ENCODE results near the gene EXOSC10.
"Not testable (repeated sequence)": the region's sequence is repeated elsewhere in the genome, so short reads cannot be mapped to it uniquely, and the experiment has no call there.

Gene EXOSC10

DNA sequence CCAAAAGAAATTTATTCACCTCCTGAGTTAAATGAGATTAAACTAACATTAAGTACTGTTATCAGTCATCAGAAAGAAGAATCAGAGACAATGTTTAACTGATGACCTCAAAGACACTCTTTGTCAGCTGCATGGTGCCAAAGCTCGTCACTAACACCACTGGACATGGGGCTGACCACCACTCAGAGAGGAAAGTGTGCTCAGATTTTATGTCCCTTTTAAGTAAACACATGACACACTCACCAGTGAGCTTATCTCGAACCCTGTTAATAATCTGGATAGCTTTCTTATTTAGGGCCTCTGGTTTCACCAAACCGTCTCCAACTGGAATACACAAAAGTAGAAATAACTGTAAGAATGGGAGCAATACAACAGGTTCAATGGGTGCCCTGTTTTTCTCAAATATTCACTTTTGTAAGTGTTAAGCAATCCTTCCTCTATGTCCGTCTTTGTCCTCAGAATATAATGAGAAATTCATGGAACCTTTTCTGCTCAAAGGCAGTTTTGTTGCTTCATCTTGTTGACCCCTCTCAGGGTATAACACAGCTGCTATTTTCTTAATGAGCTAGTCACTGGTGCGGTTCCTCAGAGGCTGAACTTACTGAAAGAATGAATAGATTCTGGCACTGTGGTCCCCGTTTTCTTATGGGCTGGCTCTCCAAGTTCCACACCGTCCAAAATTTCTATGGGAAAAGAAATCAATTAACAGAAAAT, 9.5 kb upstream of the EXOSC10 start:
- DNase-seq (ENCODE audit: low read depth): no peak

DNA sequence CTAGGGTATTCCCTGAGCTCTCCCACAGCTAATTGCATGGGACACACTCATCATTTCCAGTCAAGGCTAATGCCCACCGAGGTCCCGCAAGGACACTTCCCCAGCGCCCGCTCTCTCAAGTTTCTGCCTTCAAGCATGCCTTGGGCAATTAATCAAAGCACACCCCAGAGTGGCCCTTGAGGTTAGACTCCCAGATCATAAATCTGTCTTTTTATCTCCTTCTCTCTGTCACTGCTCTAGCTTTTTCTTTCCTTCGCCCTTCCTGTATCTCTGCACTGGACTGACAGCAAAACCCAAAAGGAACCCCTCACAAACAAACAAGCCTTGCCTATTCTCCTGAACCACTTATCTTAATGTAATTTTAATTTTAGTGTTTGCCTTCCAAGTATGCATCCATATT, 7.9 kb upstream of the EXOSC10 start:
- DNase-seq (ENCODE audit: low read depth): no peak

DNA sequence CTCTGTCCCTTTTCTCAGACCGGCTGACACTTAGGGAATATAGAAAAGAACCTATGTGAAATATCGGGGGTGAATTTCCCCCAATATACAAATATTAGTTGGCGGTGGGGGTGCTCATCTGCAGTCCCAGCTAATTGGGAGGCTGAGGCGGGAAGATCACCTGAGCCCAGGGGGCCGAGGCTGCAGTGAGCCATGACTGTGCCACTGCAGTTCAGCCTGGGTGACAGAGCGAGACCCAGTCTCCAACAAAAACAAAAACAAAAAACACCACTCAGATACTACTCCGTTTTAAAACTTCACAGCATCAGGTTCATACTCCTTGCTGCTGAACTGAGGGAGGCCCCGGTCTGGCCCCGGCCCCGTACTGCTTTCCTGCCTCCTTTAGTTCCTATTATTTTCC, 5.9 kb upstream of the EXOSC10 start:
- DNase-seq (ENCODE audit: low read depth): no peak

DNA sequence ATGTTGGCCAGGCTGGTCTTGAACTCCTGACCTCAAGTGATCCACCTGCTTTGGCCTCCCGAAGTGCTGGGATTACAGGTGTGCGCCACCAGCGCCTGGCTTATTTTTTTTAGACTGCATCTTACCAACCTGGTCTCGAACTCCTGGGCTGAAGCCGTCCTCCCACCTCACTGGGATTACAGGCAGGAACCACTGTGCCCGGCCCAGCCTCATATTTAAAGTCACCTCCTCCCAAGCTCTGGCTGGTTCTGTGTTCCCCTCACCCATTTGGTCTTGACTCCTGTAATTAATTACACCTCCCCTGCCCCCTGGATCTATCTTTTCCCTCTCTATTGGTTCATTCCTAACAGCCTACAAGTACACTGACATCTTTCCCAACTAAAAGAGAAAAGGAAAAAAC, 1.7 kb upstream of the EXOSC10 start:
- no peak for DNase-seq (ENCODE audit: low read depth)

DNA sequence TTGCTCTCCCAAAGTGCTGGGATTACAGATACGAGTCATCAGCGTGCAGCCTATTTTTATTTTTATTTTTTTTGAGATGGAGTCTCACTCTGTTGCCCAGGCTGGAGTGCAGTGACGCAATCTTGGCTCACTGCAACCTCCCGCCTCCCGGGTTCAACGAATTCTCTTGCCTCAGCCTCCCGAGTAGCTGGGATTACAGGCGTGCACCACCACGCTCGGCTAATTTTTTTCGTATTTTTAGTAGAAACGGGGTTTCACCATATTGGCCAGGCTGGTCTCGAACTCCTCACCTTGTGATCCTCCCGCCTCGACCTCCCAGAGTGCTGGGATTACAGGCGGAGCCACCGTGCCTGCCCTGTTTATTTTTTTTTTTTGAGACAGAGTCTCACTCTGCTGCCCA, 1.1 kb upstream of the EXOSC10 start:
- DNase-seq (ENCODE audit: low read depth): not testable (repeated sequence)

DNA sequence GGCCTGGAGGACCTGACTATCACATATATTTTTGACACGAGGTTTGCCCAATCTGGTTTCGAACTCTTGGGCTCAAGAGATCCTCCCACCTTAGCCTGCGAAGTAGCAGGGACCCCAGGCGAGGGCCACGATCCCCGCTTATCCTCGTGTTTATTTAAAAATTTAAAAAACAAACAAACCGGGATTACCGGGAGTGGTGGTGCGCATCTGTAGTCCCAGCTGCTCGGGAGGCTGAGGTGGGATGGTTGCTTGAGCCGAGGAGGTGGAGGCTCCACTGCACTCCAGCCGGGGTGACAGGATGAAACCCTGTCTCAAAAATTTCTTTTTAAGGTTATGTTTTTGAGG, 452 bp upstream of the EXOSC10 start:
- DNase-seq (ENCODE audit: low read depth): no peak

DNA sequence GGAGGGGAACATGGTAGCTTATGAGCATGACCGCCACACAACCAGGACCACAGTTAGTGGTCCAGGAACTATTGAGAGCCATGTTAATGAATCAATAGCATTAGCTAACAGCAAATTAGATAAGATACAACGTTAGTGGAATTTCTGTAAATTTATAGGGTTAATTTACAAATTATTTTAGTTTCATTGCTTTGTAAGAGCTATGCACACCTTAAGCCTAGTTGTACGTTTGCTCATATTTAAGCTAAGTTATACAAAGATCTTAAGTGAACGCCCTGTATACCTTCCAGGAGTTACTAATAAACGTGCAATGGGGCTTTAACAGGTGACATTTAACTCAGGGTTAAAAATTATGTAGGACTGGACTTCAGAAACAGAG, 749 bp downstream of the EXOSC10 start:
- no peak for DNase-seq (ENCODE audit: low read depth)

DNA sequence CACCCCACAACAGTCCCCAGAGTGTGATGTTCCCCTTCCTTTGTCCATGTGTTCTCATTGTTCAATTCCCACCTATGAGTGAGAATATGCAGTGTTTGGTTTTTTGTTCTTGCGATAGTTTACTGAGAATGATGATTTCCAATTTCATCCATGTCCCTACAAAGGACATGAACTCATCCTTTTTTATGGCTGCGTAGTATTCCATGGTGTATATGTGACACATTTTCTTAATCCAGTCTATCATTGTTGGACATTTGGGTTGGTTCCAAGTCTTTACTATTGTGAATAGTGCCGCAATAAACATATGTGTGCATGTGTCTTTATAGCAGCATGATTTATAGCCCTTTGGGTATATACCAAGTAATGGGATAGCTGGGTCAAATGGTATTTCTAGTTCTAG, 15.9 kb downstream of the EXOSC10 start:
- DNase-seq (ENCODE audit: low read depth): not testable (repeated sequence)

DNA sequence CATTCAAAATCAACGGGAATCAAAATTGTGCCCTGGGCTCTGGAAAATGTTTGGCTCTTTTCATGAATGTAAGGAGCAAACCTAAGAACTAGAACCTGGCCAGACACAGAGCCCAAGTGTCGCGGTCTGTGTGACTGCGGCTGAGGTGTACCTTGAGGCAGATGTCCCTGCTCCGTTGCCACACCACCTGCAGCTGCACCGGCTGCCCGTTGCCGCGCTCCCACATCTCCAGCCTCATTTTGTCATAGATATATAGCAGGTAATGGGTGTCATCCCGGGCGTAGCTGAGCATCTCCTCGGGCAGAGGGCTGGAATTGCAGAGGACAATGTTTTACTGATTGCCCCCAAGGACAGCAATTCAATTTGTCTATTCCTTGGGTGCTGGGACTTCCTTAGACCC, 18.7 kb downstream of the EXOSC10 start:
- no peak for DNase-seq (ENCODE audit: low read depth)

DNA sequence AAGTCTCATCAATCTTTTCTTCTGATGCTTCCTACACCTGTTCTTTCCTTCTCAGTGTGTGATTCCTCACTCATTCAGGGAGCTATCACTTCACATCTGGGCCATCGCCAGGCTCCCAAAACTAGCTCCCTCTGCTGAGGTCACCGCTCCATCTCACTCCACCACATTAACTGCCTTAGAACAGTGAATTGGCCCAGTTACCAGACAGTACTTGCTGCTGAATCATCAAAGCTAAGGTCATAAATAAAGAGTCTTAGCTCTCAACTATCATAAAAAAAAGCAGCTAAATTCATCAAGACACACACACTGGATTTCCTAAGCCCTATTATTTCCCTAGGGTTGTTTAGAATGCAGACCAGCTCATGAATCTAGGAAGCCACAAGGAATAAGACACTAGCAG, 21.0 kb downstream of the EXOSC10 start:
- no peak for DNase-seq (ENCODE audit: low read depth)

DNA sequence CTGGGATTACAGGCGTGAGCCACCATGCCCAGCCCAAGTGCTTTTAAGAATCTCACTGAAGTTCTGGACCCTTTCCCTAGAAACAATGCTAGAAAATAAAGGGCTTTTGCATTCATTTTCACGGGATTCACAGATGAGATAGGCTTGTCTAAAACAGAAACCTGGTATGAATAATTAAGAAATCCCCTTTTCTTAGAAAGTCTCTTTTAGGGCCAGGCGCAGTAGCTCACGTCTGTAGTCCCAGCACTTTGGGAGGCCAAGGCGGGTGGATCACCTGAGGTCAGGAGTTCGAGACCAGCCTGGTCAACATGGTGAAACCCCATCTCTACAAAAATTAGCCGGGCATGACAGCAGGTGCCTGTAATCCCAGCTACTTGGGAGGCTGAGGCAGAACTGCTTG, 26.3 kb downstream of the EXOSC10 start:
- DNase-seq (ENCODE audit: low read depth): not testable (repeated sequence)

DNA sequence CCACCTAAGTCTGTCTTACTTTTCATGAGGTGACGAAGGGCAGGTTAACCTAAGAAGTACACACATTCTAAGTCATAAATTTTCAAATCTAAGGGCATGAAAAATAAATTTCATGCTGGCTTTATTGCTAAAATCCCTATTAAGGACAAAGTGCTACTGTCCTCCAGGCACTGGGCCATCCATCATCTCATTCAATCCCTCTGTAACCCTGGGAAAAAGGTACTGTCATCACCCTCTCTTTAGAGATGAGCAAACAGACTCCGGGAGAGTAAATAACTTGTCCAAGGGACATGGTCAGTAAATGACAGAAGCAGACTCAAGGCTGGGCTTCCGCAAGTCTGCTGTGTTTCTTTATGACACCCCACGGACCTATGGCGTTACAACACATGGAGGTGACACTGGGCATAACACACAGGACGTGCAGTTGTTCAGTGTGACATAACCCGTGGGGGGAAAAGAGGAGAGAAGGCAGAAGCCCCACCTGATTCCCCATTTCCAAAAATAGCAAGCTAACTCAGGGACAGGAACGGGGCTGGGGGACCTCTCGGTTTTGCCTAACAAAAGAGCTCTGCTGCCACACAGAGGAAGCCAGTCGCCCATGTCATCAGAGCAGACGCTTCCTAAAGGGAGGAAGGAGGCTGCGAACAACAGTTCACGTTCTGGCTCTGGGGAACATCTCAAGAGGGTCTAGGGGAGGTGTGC, 27.3 kb downstream of the EXOSC10 start:
- DNase-seq (ENCODE audit: low read depth): no peak

DNA sequence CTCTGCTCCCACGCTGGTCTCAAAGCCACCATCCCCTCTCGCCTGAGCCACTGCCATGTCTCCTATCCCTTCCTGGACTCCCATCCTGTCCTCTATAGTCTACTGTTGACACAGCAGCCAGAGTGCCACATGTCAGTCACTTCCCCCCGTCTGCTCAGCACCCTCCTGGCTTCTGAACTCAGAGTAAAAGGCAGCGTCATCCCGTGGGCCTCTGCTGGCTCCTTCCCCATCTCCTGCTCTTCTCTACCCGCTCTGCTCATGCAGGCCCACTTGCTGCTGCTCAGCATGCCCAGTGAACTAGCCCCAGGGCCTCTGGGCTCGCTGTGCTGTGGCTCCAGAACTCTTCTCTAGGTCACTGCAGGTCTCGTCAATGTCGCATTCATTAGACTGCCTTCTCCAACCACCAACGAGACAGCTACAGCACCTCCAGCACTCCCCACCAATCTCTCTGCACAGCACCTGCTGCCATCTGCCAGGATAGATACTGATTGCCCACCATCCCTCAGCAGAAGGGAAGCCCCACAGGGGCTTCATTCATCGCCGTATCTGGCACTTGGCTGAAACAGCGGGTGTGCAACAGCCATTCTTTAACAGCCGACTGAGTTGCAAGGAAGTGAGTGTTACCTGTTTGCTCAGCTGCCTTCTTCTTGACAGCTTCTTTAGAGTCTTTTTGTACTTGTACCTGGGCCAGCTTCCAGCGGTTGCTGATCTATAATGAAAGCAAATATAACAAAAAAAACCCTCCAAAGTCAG, 28.0 kb downstream of the EXOSC10 start:
- DNase-seq (ENCODE audit: low read depth): no peak

DNA sequence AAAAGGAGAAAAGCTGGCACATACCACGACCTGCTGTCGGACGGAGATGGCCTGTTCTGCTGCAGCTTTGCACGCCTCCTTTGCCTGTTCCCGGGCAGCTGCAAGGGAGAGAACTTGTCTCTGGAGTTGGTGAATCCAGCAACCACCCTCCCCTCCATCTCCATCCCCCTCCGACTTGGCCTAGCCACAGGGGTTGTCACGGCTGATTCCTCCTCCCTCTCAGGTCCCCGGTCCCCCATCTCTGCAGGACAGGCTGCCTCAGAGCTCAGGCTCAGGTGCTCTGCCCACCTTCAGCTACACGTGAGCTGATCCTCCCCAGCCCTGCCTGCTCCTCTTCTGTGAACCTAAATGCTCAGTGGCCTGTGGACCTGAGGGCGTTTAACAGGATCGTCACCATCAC, 28.8 kb downstream of the EXOSC10 start:
- no peak for DNase-seq (ENCODE audit: low read depth)

DNA sequence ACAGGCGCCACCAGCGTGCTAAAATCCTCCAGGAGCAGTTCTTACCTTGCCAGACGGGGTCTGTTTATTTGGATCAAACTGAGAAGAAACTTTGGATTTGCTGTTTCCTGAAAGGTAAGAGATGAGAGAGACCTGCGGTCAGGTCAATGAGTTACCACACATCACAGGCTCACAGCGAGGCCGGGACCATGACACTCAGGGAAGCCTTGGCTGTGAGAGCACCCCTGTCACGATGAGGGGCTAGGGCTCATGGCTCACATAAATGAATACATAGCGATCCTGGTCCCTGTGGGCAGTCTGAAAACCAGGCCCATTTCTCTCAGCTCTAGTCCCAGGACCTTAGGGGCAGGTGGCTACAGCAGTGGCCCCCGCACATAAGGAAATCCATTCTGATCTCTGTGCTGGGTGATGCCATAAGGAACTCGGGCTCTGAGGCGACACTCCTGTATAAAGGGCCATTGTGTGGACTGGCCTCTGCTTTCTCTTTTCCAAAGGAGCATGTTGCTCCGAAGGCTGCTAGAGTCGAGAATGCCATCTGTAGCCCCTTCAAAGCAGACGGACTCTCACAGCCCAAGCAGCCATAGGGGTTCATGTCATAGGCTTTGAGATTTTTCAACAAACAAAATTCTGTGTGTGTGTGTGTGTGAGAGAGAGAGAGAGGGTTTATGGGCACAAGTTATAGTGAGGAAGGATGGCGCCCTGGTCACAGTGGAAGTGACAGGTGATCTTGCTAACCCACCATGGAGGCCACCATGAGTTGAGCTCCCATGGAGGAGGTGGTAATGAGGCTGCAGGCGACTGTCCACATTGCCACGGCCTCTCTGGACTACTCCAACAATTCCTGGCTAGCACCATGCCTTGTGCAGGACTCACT, 30.8 kb downstream of the EXOSC10 start:
- DNase-seq (ENCODE audit: low read depth): no peak

DNA sequence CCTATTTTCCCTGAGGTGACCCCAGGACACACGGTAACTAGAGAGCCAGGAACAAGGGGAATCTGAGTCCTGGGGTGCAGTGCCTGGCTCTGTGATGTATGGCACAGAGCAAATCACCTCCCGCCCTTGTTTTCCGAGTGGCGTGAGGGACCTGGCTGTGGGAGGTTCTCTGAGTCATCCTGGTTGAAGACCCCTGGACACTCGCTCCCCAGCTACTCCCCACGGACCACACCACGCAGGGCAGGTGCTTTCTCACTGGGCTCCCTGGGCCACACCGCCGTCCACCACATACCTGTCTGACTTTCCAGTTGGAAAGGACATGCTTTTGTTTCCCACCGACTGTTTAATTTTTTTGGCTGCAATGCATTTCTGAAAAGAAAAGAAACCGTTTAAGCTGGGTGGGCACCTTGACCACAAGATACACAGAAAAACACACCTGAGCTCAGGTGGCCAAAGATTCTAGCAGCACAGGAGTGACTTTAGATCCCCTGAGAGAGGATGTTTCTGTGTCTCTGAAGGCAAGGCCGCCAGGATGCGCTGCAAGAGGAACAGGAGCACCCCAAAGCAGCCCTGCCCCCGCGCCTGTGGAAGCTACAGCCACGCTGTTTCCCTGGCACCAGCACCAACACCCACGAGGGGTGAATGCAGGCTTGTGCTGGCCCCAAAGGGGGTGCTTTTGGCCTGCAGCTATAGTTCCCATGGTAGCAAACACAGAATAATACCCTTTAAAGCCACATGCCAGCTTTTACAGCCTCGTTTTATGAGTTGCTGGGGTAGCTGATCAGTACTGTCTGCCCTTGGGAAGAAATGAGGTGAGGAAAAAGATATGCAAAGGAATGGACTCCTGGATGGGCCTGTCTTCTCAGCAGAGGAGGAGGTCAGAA, 31.7 kb downstream of the EXOSC10 start:
- no peak for DNase-seq (ENCODE audit: low read depth)

DNA sequence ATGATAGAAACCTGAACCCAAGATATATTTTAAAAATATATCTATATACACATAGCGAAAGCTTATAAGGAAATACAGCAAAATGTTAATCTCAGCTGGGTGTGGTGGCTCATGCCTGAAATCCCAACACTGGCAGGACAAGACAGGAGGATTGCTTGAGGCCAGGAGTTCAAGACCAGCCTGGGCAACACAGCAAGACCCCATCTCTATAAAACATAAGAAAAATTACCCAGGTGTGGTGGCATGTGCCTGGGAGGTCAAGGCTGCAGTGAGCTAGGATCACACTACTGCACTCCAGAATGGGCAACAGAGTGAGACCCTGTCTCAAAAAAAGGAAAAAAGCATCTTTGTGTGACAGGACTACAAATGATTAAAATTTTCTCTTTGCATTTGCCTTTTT, 33.9 kb downstream of the EXOSC10 start:
- no peak for DNase-seq (ENCODE audit: low read depth)

DNA sequence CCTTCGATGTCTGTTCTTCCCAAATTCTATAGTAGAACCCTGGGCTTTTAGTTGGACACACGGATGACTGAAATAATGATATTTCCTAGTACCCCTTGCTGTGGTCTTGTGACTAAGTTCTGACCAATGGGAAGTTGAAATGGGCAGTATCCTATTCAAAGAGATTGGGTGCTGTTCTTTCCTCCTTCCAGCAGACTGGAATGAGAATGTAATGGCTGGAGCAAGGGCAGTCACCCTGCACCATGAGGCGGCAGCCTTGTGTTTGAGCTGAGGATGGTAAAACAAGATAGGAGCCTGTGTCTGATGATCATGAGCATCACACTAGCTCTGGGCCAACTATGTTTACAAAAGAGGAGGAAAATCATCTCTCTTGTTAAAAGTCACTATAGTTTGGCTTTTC, 34.7 kb downstream of the EXOSC10 start:
- no peak for DNase-seq (ENCODE audit: low read depth)

DNA sequence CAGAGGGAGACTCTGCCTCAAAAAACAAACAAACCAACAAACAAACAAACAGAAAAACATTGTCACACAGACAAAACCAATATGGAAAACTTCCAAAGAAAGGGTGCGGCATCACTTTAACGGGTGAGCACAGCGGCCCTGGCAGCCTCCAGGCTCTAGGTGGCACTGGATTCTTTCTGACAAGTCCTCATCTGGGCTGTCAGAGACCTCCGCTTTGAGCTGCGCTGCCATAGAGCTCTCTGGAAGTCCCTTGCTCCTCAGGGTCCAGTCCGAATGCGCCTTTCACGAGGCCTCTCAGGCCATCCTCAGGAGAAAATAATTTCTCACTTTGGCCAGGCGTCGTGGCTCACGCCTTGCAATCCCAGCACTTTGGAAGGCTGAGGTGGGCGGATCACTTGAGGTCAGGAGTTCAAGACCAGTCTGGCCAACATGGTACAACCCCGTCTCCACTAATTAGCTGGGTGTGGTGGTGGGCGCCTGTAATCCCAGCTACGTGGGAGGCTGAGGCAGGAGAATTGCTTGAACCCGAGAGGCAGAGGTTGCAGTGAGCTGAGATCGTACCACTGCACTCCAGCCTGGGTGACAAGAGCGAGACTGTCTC, 35.6 kb downstream of the EXOSC10 start:
- not testable (repeated sequence) for DNase-seq (ENCODE audit: low read depth)

DNA sequence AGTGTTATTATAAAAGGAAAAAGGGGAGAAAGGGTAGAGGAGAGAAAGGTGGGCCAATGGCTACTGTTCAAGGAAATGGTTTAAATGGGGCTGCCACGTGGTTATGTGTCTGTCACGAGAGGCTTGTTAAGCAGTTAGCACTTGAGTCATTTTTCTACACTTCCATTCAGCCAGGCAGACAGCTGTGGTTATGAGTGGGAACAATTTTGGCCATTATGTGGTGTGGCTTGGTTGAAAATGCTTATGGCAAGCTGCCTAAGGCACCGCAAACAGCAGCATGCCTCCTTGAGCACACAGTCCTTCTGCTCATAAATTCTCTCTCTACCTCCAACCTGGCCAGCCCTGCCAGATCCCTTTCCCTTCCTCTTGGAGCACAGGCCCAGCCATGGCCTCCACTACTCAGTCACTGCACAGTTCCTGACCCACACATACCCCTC, 36.7 kb downstream of the EXOSC10 start:
- no peak for DNase-seq (ENCODE audit: low read depth)
